ENCODE measurements around the gene LGALS13. TPM values are rescaled to one million over a fixed set of nuclear protein-coding genes. Genes with fewer than 3 reads are reported as not detected.
"Not testable (repeated sequence)": the region's sequence is repeated elsewhere in the genome, so short reads cannot be mapped to it uniquely, and the experiment has no call there.

LGALS13 gene
- polyA plus RNA-seq, 12 donors: 0.33 TPM; not detected in 11

GRCh38 chr19:39617745-39618144, 15.4 kb downstream of the LGALS13 start:
- no peak for DNase-seq

- no peak for DNase-seq
Measured at GRCh38 chr19:39623946-39624345, 21.6 kb downstream of the LGALS13 start.

- not testable (repeated sequence) for DNase-seq
Measured at GRCh38 chr19:39627631-39628030, 25.3 kb downstream of the LGALS13 start.

- no peak for DNase-seq
Measured at GRCh38 chr19:39631178-39631577, 28.9 kb downstream of the LGALS13 start.

GRCh38 chr19:39631626-39632025, 29.3 kb downstream of the LGALS13 start:
- DNase-seq: no peak

GRCh38 chr19:39637891-39638290, 35.6 kb downstream of the LGALS13 start:
- DNase-seq: no peak

GRCh38 chr19:39641773-39642172, 39.4 kb downstream of the LGALS13 start:
- DNase-seq: no peak

GRCh38 chr19:39643591-39643990, 41.3 kb downstream of the LGALS13 start:
- DNase-seq: no peak

- DNase-seq: peak; percentile 12
Measured at GRCh38 chr19:39645800-39646411, 43.6 kb downstream of the LGALS13 start.

- DNase-seq: no peak
Measured at GRCh38 chr19:39647918-39648317, 45.6 kb downstream of the LGALS13 start.

- no peak for DNase-seq
Measured at GRCh38 chr19:39655613-39656012, 53.3 kb downstream of the LGALS13 start, which contains the start of gene LGALS16. TSS of gene LGALS16 (plus strand) at chr19:39655913. CDS start at chr19:39655962, 49 bp downstream.

Other genes starting within 250 kb of the LGALS13 start
- gene PAF1, start 211.4 kb upstream of the LGALS13 start, polyA plus RNA-seq (ENCODE audit: insufficient read length in 12 of 12): 10 to 100 TPM in 11 of 12 donors, not detected in 1; 33.0 to 65.6 (median 39.1) TPM
- 10 to 100 TPM in 11 of 12 donors, not detected in 1; 14.8 to 35.2 (median 22.9) TPM for gene MED29, start 211.1 kb upstream of the LGALS13 start, polyA plus RNA-seq (ENCODE audit: insufficient read length in 12 of 12)
- 100 to 1,000 TPM in 4 of 12 donors, 10 to 100 TPM in 7, not detected in 1; 29.7 to 250 (median 69.4) TPM for gene ZFP36, start 195.7 kb upstream of the LGALS13 start, polyA plus RNA-seq (ENCODE audit: insufficient read length in 12 of 12)
- gene PLEKHG2, start 189.9 kb upstream of the LGALS13 start, polyA plus RNA-seq (ENCODE audit: insufficient read length in 12 of 12): 10 to 100 TPM in 11 of 12 donors, not detected in 1; 26.4 to 86.4 (median 47.0) TPM
- gene RPS16, start 166.6 kb upstream of the LGALS13 start, polyA plus RNA-seq (ENCODE audit: insufficient read length in 12 of 12): 1,000 to 10,000 TPM in 10 of 12 donors, 100 to 1,000 TPM in 1, not detected in 1; 937 to 1,979 (median 1,712) TPM
- 100 to 1,000 TPM in 1 of 12 donors, 10 to 100 TPM in 10, not detected in 1; 74.5 to 113 (median 82.6) TPM for gene SUPT5H, start 156.9 kb upstream of the LGALS13 start, polyA plus RNA-seq (ENCODE audit: insufficient read length in 12 of 12)
- 10 to 100 TPM in 11 of 12 donors, not detected in 1; 41.6 to 61.9 (median 46.0) TPM for gene TIMM50, start 121.7 kb upstream of the LGALS13 start, polyA plus RNA-seq (ENCODE audit: insufficient read length in 12 of 12)
- under 1 TPM in 9 of 12 donors, not detected in 3; 0.08 to 0.25 (median 0.16) TPM for gene DLL3, start 103.6 kb upstream of the LGALS13 start, polyA plus RNA-seq (ENCODE audit: insufficient read length in 12 of 12)
- under 1 TPM in 2 of 12 donors, not detected in 10; 0.17 to 0.33 TPM for gene SELENOV, start 87.4 kb upstream of the LGALS13 start, polyA plus RNA-seq (ENCODE audit: insufficient read length in 12 of 12)
- gene EID2B, start 69.7 kb upstream of the LGALS13 start, polyA plus RNA-seq (ENCODE audit: insufficient read length in 12 of 12): 1 to 10 TPM in 11 of 12 donors, not detected in 1; 2.0 to 9.7 (median 2.5) TPM
- gene EID2, start 62.4 kb upstream of the LGALS13 start, polyA plus RNA-seq (ENCODE audit: insufficient read length in 12 of 12): 10 to 100 TPM in 7 of 12 donors, 1 to 10 TPM in 4, not detected in 1; 7.5 to 20.2 (median 10.8) TPM
- gene LGALS16, start 53.4 kb downstream of the LGALS13 start, polyA plus RNA-seq (ENCODE audit: insufficient read length in 12 of 12): not detected
- gene LGALS14, start 102.0 kb downstream of the LGALS13 start, polyA plus RNA-seq (ENCODE audit: insufficient read length in 12 of 12): 1 to 10 TPM in 2 of 12 donors, under 1 TPM in 5, not detected in 5; 0.33 to 1.1 (median 0.49) TPM
- 10 to 100 TPM in 1 of 12 donors, 1 to 10 TPM in 6, under 1 TPM in 2, not detected in 3; 0.77 to 15.0 (median 1.3) TPM for gene CLC, start 135.5 kb downstream of the LGALS13 start, polyA plus RNA-seq (ENCODE audit: insufficient read length in 12 of 12)
- gene LEUTX, start 176.3 kb downstream of the LGALS13 start, polyA plus RNA-seq (ENCODE audit: insufficient read length in 12 of 12): not detected
- gene DYRK1B, start 231.6 kb downstream of the LGALS13 start, polyA plus RNA-seq (ENCODE audit: insufficient read length in 12 of 12): 10 to 100 TPM in 11 of 12 donors, not detected in 1; 30.2 to 72.9 (median 46.0) TPM
- gene FBL, start 243.9 kb downstream of the LGALS13 start, polyA plus RNA-seq (ENCODE audit: insufficient read length in 12 of 12): 100 to 1,000 TPM in 11 of 12 donors, not detected in 1; 213 to 300 (median 229) TPM

Data from muscle of arm (tissue), 12 donors.